HK-2 (cell line): ENCODE measurements around the gene LNPEP.
A peak's percentile ranks its signal among the peaks of the same experiment; 100 is the strongest.
"Not testable (repeated sequence)": the region's sequence is repeated elsewhere in the genome, so short reads cannot be mapped to it uniquely, and the experiment has no call there.

Source experiments
- DNase-seq: peaks from one replicate; pipeline ENCODE4 v3.0.0-alpha.2; 2018; ENCODE audit not compliant: unreplicated experiment

The LNPEP gene

GRCh38 chr5:97063251-97063650, 127.4 kb downstream of the LNPEP start:
- no peak for DNase-seq

- no peak for DNase-seq
These were observed 129.6 kb downstream of the LNPEP start for GRCh38 chr5:97065475-97065874.

- no peak for DNase-seq
These were observed 131.5 kb downstream of the LNPEP start for GRCh38 chr5:97067296-97067850.

- no peak for DNase-seq
These were observed 134.4 kb downstream of the LNPEP start for GRCh38 chr5:97070234-97070633.

DNA sequence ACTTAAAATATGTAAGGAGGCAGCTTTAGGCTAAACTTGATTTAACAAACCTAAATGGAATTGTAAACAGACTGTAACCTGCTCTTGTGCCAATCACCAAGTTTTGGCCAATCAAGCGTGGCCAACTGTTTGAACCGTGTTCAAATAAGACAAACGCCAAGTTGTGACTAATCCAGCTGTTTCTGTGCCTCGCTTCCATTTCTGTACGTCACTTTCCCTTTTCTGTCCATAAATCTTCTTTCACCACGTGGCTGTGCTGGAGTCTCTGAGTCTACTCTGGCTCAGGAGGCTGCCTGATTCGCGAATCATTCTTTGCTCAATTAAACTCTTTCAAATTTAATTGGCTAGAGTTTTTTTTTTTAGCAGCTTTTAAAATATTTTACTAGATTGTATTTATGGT, 135.2 kb downstream of the LNPEP start:
- DNase-seq, result no peak

- DNase-seq, result no peak
These were observed 136.1 kb downstream of the LNPEP start for GRCh38 chr5:97071993-97072392.

DNA sequence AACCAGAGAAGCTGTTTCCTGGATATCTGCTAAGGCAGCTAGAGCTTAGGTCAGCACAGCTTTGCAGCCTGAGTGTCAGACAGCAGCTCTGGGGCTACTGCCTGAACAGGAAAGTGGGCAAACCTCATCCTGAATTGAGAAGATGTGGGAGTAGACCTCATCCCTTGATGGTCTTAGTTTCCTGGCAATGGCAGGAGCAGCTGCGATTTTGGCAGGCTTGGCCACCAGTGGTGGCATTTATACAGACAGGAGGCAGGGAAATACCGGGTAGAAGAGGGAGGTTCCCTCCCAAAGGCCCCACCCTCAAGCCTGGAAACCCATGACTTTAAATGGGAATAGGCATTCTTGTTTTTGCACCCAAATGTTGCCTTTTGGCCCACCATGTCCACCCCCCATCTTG, 136.8 kb downstream of the LNPEP start:
- no peak for DNase-seq

GRCh38 chr5:97073420-97073819, 137.5 kb downstream of the LNPEP start:
- no peak for DNase-seq

DNA sequence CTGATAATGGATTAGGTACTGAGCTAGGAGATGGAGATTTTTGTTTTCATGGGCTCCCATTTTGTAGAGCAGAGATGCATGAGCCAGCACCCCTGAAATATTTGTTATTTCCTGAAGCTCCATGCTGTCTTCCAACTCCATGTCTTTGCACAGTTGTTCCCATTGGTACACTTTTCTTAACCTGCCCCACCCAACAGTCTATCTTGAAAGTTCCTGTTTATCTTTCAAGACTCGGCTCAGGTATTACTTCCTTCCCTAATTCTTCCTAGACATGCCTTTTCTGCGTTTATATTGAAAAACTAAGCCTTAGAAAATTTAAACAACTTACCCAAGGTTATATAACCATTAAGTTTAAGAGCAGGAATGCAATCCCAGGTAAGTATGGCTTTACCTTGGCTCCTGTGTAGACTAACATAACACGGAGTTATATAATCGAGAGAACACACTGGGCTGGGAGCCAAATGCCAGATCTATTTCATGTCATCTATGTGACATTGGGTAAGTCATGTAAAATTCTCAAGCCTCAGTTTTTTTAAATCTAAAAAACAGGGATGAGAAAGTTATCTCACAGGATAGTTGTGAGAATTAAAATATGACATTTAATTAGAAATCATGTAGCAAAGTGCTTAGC, 139.1 kb downstream of the LNPEP start:
- no peak for DNase-seq

- peak; percentile 2 for DNase-seq
These were observed 139.8 kb downstream of the LNPEP start for GRCh38 chr5:97075649-97076048.

DNA sequence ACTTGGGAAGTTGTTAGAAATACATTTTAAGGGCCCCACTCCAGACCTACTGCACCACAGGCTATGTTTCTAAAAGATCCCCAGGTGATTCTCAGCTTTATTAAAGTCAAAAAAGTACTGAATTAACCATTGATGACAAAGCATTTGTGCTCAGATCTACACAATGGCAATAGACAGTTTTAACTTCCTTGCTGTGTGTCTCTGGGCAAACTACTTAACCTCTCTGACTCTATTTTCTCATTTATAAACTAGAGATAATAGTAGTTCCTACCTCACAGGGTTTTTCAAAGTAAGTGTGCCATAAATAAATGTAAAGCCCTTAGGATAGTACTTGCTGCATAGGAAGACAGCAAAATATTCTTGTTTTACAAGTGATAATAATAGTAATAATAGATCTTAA, 140.2 kb downstream of the LNPEP start:
- no peak for DNase-seq

DNA sequence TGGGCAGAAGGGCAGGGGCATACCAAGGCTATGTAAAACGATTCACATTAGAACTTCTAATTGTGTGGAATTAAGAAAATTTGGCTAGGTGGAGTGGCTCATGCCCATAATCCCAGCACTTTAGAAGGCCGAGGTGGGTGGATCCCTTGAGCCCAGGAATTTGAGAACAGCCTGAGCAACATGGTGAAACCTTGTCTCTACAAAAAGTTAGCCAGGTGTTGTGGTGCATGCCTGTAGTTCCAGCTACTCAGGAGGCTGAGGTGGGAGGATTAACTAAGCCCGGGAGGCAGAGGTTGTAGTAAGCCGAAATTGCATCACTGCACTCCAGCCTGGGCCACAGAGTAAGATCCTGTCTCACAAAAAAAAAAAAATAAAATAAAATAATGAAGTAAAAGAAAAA, 141.4 kb downstream of the LNPEP start:
- DNase-seq, result no peak

DNA sequence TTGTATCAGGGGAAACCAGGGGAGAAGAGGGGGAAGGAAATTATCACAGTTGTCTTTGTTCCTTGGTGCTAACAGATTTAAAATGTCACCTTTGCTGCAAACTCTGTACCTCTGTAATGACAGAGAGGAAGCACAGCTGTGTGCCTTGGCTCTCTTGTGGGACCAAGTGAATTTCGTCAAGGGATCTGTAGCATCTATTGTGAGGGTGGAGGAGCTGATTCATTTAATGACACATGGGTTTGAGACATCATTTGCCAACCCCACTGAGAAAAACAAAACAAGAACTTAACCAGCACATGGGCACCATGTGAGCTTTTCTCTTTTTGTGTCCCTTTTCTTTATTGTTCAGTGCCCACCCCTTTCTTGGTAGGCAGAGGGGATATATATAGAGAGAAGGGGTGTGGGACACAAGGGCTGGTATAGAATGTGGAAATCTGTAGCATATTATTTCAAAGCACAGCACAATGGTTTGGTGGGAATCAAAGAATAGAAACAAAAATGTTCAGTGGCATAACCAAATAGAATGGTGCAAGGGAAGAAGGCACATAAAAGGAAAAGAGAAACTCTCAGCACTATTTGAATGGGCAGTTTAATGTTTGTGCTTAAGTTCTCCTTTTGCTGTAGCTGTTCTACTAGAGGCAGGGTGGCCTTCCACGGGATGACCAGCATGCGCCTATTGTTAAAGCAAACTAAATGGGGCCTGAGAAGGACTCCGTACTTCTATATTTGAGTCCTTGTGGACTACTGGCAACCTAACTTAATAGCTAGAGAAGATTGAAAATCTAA, 143.3 kb downstream of the LNPEP start:
- no peak for DNase-seq

- not testable (repeated sequence) for DNase-seq
These were observed 149.0 kb downstream of the LNPEP start for GRCh38 chr5:97084782-97085458.

DNA sequence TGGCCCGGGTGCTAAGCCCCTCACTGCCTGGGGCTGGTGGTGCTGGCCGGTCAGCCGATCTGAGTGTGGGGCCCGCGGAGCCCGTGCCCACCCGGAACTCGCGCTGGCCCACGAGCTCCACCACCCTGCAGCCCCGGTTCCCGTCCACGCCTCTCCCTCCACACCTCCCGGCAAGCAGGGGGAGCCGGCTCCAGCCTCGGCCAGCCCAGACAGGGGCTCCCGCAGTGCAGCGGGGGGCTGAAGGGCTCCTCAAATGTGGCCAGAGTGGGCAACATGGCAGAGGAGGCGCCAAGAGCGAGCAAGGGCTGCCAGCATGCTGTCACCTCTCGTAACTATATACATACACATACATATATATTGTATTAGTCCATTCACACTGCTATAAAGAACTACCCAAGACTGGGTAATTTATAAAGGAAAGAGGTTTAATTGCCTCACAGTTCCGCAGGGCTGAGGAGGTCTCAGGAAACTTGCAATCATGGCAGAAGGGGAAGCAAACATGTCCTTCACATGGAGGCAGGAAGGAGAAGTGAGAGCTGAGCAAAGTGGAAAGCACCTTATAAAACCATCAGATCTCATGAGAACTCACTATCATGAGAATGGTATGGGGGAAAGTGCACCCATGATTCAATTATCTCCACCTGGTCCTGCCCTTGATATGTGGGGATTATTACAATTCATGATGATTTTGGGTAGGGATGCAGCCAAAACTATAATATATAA, 149.7 kb downstream of the LNPEP start:
- no peak for DNase-seq
